ENCODE measurements around the gene RASSF4.
A peak's percentile ranks its signal among the peaks of the same experiment; 100 is the strongest.

Gene RASSF4

GRCh38 chr10:44939691-44940401, 19.8 kb upstream of the RASSF4 start:
- Histone ChIP-seq H3K4me3 (ENCODE audit: low read length in 2 of 2) (no peak overlapping the region), H3K23ac (ENCODE audit: low read depth, low read length, poor library complexity) (no peak overlapping the region), H2BK5ac (ENCODE audit: low read length) (no peak overlapping the region), H3K36me3 (replicated peaks in 1 of 2; ENCODE audit: control insufficient read depth in 2 of 2, insufficient read depth in 2 of 2, low read length in 2 of 2) (no peaks in the 10 kb centered on the region), H3K14ac (ENCODE audit: low read length) (no peak overlapping the region), H3K18ac (ENCODE audit: low read length) (no peak overlapping the region), H3K9ac (ENCODE audit: low read depth, low read length, poor library complexity) (no peak overlapping the region), H4K8ac (ENCODE audit: low read depth, low read length) (no peak overlapping the region), H3K4me2 (ENCODE audit: insufficient read depth, low read length, poor library complexity, severe bottlenecking) (no peak overlapping the region), H2AFZ (ENCODE audit: low read length) (no peak overlapping the region), H4K91ac (ENCODE audit: low read depth, low read length, poor library complexity) (no peak overlapping the region), H3K27me3 (ENCODE audit: control insufficient read depth in 3 of 3, insufficient read depth in 3 of 3, low read depth in 1 of 3, low read length in 3 of 3) (no peaks in the 10 kb centered on the region), H3K27ac (replicated peaks; ENCODE audit: low read length) (no peak overlapping the region), H3K79me1 (ENCODE audit: low read depth, low read length) (no peaks in the 10 kb centered on the region), H3K4me1 (ENCODE audit: control insufficient read depth in 2 of 2, insufficient read depth in 1 of 2, low read depth in 1 of 2, low read length in 2 of 2) (no peaks in the 10 kb centered on the region), H2AK5ac (ENCODE audit: low read depth, low read length) (no peak overlapping the region), H2BK12ac (ENCODE audit: low read length) (no peak overlapping the region), H3K4ac (ENCODE audit: low read length) (no peak overlapping the region), H2BK120ac (ENCODE audit: low read depth, low read length) (no peak overlapping the region), H3K9me3 (replicated peaks in 1 of 2; ENCODE audit: control insufficient read depth in 2 of 2, insufficient read depth in 1 of 2, low read depth in 1 of 2, low read length in 2 of 2) (peaks cover 0 to 3% of the 10 kb centered on the region in 2 donors), H2BK15ac (ENCODE audit: low read length) (no peak overlapping the region)
- DNase-seq (ENCODE audit: low spot score), result no peak
- no CpG with 5 or more reads among the region's 7 CpGs for WGBS, 2 donors (ENCODE audit: extremely low coverage in 2 of 2, insufficient read length in 2 of 2, insufficient replicate concordance in 1 of 2)

GRCh38 chr10:44944354-44944753, 15.2 kb upstream of the RASSF4 start:
- Histone ChIP-seq H2AFZ (ENCODE audit: low read length) (no peak overlapping the region), H3K4me2 (ENCODE audit: insufficient read depth, low read length, poor library complexity, severe bottlenecking) (no peak overlapping the region), H3K18ac (ENCODE audit: low read length) (no peak overlapping the region), H3K27ac (replicated peaks; ENCODE audit: low read length) (no peak overlapping the region), H3K14ac (ENCODE audit: low read length) (no peak overlapping the region), H2AK5ac (ENCODE audit: low read depth, low read length) (no peak overlapping the region), H3K36me3 (replicated peaks in 1 of 2; ENCODE audit: control insufficient read depth in 2 of 2, insufficient read depth in 2 of 2, low read length in 2 of 2) (no peaks in the 10 kb centered on the region), H2BK15ac (ENCODE audit: low read length) (no peak overlapping the region), H3K4me1 (ENCODE audit: control insufficient read depth in 2 of 2, insufficient read depth in 1 of 2, low read depth in 1 of 2, low read length in 2 of 2) (no peaks in the 10 kb centered on the region), H3K9ac (ENCODE audit: low read depth, low read length, poor library complexity) (no peak overlapping the region), H3K4ac (ENCODE audit: low read length) (no peak overlapping the region), H3K27me3 (ENCODE audit: control insufficient read depth in 3 of 3, insufficient read depth in 3 of 3, low read depth in 1 of 3, low read length in 3 of 3) (no peaks in the 10 kb centered on the region), H3K4me3 (ENCODE audit: low read length in 2 of 2) (no peak overlapping the region), H2BK12ac (ENCODE audit: low read length) (no peak overlapping the region), H2BK120ac (ENCODE audit: low read depth, low read length) (no peak overlapping the region), H2BK5ac (ENCODE audit: low read length) (no peak overlapping the region), H3K9me3 (replicated peaks in 1 of 2; ENCODE audit: control insufficient read depth in 2 of 2, insufficient read depth in 1 of 2, low read depth in 1 of 2, low read length in 2 of 2) (peaks cover 0 to 3% of the 10 kb centered on the region in 2 donors), H3K79me1 (ENCODE audit: low read depth, low read length) (no peaks in the 10 kb centered on the region), H4K8ac (ENCODE audit: low read depth, low read length) (no peak overlapping the region), H3K23ac (ENCODE audit: low read depth, low read length, poor library complexity) (no peak overlapping the region), H4K91ac (ENCODE audit: low read depth, low read length, poor library complexity) (no peak overlapping the region)
- no CpG with 5 or more reads among the region's 1 CpG for WGBS, 2 donors (ENCODE audit: extremely low coverage in 2 of 2, insufficient read length in 2 of 2, insufficient replicate concordance in 1 of 2)
- DNase-seq (ENCODE audit: low spot score), result no peak

GRCh38 chr10:44946205-44946604, 13.4 kb upstream of the RASSF4 start:
- no peak for DNase-seq (ENCODE audit: low spot score)

GRCh38 chr10:44947371-44948152, 12.0 kb upstream of the RASSF4 start:
- WGBS, 2 donors (ENCODE audit: extremely low coverage in 2 of 2, insufficient read length in 2 of 2, insufficient replicate concordance in 1 of 2), result no CpG with 5 or more reads among the region's 6 CpGs
- H3K18ac ChIP-seq (ENCODE audit: low read length), result peak overlapping the region; percentile 62
- no peak overlapping the region for H2BK12ac ChIP-seq (ENCODE audit: low read length)
- H3K27ac ChIP-seq (replicated peaks; ENCODE audit: low read length), result no peak overlapping the region
- no peak overlapping the region for H3K14ac ChIP-seq (ENCODE audit: low read length)
- DNase-seq (ENCODE audit: low spot score), result no peak
- H2AFZ ChIP-seq (ENCODE audit: low read length), result no peak overlapping the region
- no peak overlapping the region for H2AK5ac ChIP-seq (ENCODE audit: low read depth, low read length)
- no peak overlapping the region for H2BK5ac ChIP-seq (ENCODE audit: low read length)
- no peak overlapping the region for H3K4me2 ChIP-seq (ENCODE audit: insufficient read depth, low read length, poor library complexity, severe bottlenecking)
- H3K4me1 ChIP-seq (ENCODE audit: control insufficient read depth in 2 of 2, insufficient read depth in 1 of 2, low read depth in 1 of 2, low read length in 2 of 2), result peaks cover under 1 to 5% of the 10 kb centered on the region in 2 donors
- no peak overlapping the region for H3K23ac ChIP-seq (ENCODE audit: low read depth, low read length, poor library complexity)
- no peaks in the 10 kb centered on the region for H3K79me1 ChIP-seq (ENCODE audit: low read depth, low read length)
- H2BK15ac ChIP-seq (ENCODE audit: low read length), result no peak overlapping the region
- H3K9me3 ChIP-seq (replicated peaks in 1 of 2; ENCODE audit: control insufficient read depth in 2 of 2, insufficient read depth in 1 of 2, low read depth in 1 of 2, low read length in 2 of 2), result peaks cover 0 to 3% of the 10 kb centered on the region in 2 donors
- no peak overlapping the region for H4K91ac ChIP-seq (ENCODE audit: low read depth, low read length, poor library complexity)
- H3K4me3 ChIP-seq (ENCODE audit: low read length in 2 of 2), result no peak overlapping the region
- no peak overlapping the region for H4K8ac ChIP-seq (ENCODE audit: low read depth, low read length)
- no peak overlapping the region for H2BK120ac ChIP-seq (ENCODE audit: low read depth, low read length)
- H3K4ac ChIP-seq (ENCODE audit: low read length), result no peak overlapping the region
- no peaks in the 10 kb centered on the region for H3K27me3 ChIP-seq (ENCODE audit: control insufficient read depth in 3 of 3, insufficient read depth in 3 of 3, low read depth in 1 of 3, low read length in 3 of 3)
- peak overlapping the region; percentile 55 for H3K9ac ChIP-seq (ENCODE audit: low read depth, low read length, poor library complexity)
- H3K36me3 ChIP-seq (replicated peaks in 1 of 2; ENCODE audit: control insufficient read depth in 2 of 2, insufficient read depth in 2 of 2, low read length in 2 of 2), result no peaks in the 10 kb centered on the region

More at GRCh38 chr10:44946205-44946604, 13.4 kb upstream of the RASSF4 start:
- H3K4ac ChIP-seq (ENCODE audit: low read length), result no peak overlapping the region
- no peak overlapping the region for H4K91ac ChIP-seq (ENCODE audit: low read depth, low read length, poor library complexity)
- H3K27ac ChIP-seq (replicated peaks; ENCODE audit: low read length), result no peak overlapping the region
- H3K9ac ChIP-seq (ENCODE audit: low read depth, low read length, poor library complexity), result no peak overlapping the region
- no peaks in the 10 kb centered on the region for H3K36me3 ChIP-seq (replicated peaks in 1 of 2; ENCODE audit: control insufficient read depth in 2 of 2, insufficient read depth in 2 of 2, low read length in 2 of 2)
- no peak overlapping the region for H3K23ac ChIP-seq (ENCODE audit: low read depth, low read length, poor library complexity)
- no peaks in the 10 kb centered on the region for H3K4me1 ChIP-seq (ENCODE audit: control insufficient read depth in 2 of 2, insufficient read depth in 1 of 2, low read depth in 1 of 2, low read length in 2 of 2)
- no peak overlapping the region for H3K4me2 ChIP-seq (ENCODE audit: insufficient read depth, low read length, poor library complexity, severe bottlenecking)
- WGBS, 2 donors (ENCODE audit: extremely low coverage in 2 of 2, insufficient read length in 2 of 2, insufficient replicate concordance in 1 of 2), result no CpG with 5 or more reads among the region's 2 CpGs
- peaks cover 0 to 3% of the 10 kb centered on the region in 2 donors for H3K9me3 ChIP-seq (replicated peaks in 1 of 2; ENCODE audit: control insufficient read depth in 2 of 2, insufficient read depth in 1 of 2, low read depth in 1 of 2, low read length in 2 of 2)
- no peak overlapping the region for H2BK5ac ChIP-seq (ENCODE audit: low read length)
- no peak overlapping the region for H2AFZ ChIP-seq (ENCODE audit: low read length)
- H4K8ac ChIP-seq (ENCODE audit: low read depth, low read length), result no peak overlapping the region
- H3K4me3 ChIP-seq (ENCODE audit: low read length in 2 of 2), result no peak overlapping the region
- no peak overlapping the region for H2BK12ac ChIP-seq (ENCODE audit: low read length)
- H3K27me3 ChIP-seq (ENCODE audit: control insufficient read depth in 3 of 3, insufficient read depth in 3 of 3, low read depth in 1 of 3, low read length in 3 of 3), result no peaks in the 10 kb centered on the region
- H2BK15ac ChIP-seq (ENCODE audit: low read length), result no peak overlapping the region
- no peak overlapping the region for H3K14ac ChIP-seq (ENCODE audit: low read length)
- H3K79me1 ChIP-seq (ENCODE audit: low read depth, low read length), result no peaks in the 10 kb centered on the region
- H2BK120ac ChIP-seq (ENCODE audit: low read depth, low read length), result no peak overlapping the region
- no peak overlapping the region for H3K18ac ChIP-seq (ENCODE audit: low read length)
- H2AK5ac ChIP-seq (ENCODE audit: low read depth, low read length), result no peak overlapping the region
